HS-5 (cell line): Measurements from ENCODE around the gene TPH1.
A peak's percentile ranks its signal among the peaks of the same experiment; 100 is the strongest.
"Not testable (repeated sequence)": the region's sequence is repeated elsewhere in the genome, so short reads cannot be mapped to it uniquely, and the experiment has no call there.

Experiments
- DNase-seq: peaks from one replicate; pipeline ENCODE4 v3.0.0-alpha.2; 2012; ENCODE audit warnings: low read depth

TPH1 gene

GRCh38 chr11:18022419-18022818 is 23.6 kb downstream of the TPH1 start:
- DNase-seq = no peak

GRCh38 chr11:18019650-18020049 is 26.4 kb downstream of the TPH1 start:
- DNase-seq = no peak

- DNase-seq = no peak
Measured at GRCh38 chr11:18016789-18017188, 29.3 kb downstream of the TPH1 start.

- no peak for DNase-seq
Measured at GRCh38 chr11:18014876-18015275, 31.2 kb downstream of the TPH1 start.

- no peak for DNase-seq
Measured at GRCh38 chr11:18013790-18014507, 32.1 kb downstream of the TPH1 start.

GRCh38 chr11:18012906-18013781 is 32.9 kb downstream of the TPH1 start, which contains the start of gene SERGEF:
TSS of gene SERGEF (minus strand) at chr11:18013047. CDS start at chr11:18013010, 37 bp downstream.
- DNase-seq = peak; percentile 46

GRCh38 chr11:18012122-18012905 is 33.8 kb downstream of the TPH1 start:
- no peak for DNase-seq

GRCh38 chr11:18011633-18012032 is 34.4 kb downstream of the TPH1 start:
- DNase-seq = no peak

- DNase-seq = no peak
Measured at GRCh38 chr11:18010977-18011586, 35.0 kb downstream of the TPH1 start.

GRCh38 chr11:18010121-18010670 is 35.9 kb downstream of the TPH1 start:
- no peak for DNase-seq

- DNase-seq = no peak
Measured at GRCh38 chr11:18005376-18006129, 40.5 kb downstream of the TPH1 start.

GRCh38 chr11:18001191-18001590 is 44.9 kb downstream of the TPH1 start:
- DNase-seq = no peak

GRCh38 chr11:18000760-18001159 is 45.3 kb downstream of the TPH1 start:
- no peak for DNase-seq

- DNase-seq = not testable (repeated sequence)
Measured at GRCh38 chr11:18000128-18000527, 45.9 kb downstream of the TPH1 start.
